Measurements from ENCODE around the gene NAA60.

NAA60 gene

DNA sequence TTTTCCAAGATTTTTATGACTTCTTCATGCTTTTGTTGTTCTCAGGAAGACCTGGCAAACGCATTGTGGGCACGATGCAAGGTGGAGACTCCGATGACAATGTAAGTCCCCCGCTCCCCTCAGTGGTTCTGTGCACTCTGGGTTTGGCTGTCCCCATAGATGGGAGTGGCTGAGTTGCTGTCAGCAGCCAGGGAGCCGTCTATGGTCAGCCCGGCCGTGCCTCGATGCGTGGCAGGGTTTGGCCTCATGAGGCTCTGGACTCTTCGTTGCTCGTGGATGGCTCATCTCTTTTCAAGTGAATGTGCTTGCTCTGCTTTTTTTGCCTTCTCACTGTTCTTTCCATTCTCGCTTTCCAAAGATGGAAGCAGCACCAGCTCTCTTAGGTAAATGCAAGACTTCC lies 89.3 kb downstream of the NAA60 start:
- in situ Hi-C loops (cut with HindIII; ENCODE audit: low sequenced_read_pairs) = no loop called here

DNA sequence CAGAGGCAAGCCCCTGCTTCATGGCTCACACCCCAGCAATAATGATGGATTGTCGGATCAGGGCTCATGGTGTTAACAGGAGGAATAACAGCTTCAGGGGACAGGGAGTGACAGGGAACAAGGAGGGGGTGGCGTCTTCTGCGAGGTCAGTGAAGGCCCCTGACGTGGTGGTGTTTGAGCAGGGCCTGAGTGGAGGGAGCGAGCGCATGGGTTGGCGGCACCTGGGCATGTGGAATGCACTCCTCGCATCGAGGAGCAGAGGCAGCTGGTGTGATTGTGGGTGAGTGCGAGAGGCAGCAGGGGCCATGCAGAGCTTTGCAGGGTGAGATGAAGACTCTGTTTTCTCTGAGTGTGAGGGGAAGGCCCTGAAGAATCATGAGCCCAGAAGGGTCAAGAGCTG lies 90.6 kb downstream of the NAA60 start:
- in situ Hi-C loops (cut with HindIII; ENCODE audit: low sequenced_read_pairs) = no loop called here

DNA sequence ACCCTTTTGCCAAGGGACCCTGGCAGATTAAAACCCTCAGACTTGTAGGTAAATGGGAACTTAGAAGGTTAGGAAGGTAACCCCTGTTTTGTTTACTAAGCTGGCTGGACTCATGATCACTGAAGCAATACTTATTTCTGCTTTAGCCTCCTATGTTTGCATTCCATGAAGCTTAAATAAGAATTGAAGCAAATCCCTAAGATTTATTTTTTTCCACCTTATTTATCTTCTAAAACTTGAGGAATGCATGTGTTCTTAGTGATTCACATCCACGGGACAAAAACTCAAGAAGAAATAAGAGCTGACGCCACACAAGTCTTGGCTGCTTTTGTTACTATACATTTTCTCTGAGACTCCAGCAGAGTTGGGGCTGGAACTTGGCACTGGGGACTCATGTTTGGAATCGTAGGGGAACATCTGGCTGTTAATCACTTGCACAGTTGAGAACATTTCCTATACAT lies 92.8 kb downstream of the NAA60 start:
- in situ Hi-C loops (cut with HindIII; ENCODE audit: low sequenced_read_pairs) = no loop called here
